Embryonic facial prominence (tissue), 1 donor: ENCODE measurements around the gene UBR3.
"Not testable (repeated sequence)": the region's sequence is repeated elsewhere in the genome, so short reads cannot be mapped to it uniquely, and the experiment has no call there.

Source experiments
- DNase-seq: peaks from one replicate; pipeline ENCODE4 v3.0.0-alpha.2; 2016; ENCODE audit errors: extremely low spot score

UBR3 gene

GRCh38 chr2:170113168-170113894 lies 286.1 kb downstream of the UBR3 start:
- no peak for DNase-seq

DNA sequence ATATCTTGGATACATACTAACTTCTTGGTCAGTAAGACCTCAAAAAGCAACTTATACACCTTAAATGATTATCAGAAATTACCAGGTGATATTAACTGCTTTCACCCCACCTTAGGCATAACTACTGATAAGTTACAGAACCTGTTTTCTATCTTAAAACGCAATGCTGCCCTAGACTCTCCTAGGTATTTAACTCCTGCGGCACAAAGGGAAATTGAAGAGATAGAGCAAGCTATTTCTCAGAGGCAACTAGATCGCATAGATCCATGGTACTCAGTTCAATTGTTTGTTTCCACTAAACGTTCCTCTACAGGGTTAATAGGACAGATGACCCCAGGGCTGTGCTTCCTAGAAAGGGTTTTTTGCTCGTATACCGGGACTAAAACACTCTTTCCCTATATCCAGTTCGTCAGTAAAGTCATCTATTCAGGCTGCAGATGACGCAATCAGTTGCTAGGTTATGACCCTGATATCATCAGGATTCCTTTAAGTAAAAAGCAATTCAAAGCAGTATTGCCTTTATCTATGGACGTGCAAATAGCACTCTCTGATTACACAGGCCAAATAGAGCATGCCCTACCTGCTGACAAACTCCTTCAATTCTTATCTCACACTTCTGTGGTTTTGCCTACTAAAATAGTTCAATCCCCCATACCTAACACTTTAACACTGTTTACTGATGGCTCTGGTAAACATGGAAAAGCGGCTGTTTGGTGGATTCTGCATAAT lies 288.4 kb downstream of the UBR3 start:
- no peak for DNase-seq

- DNase-seq: no peak
Measured at GRCh38 chr2:170118641-170119040, 291.4 kb downstream of the UBR3 start.

- DNase-seq: not testable (repeated sequence)
Measured at GRCh38 chr2:170119326-170119725, 292.1 kb downstream of the UBR3 start.

GRCh38 chr2:170121689-170122088 lies 294.4 kb downstream of the UBR3 start:
- DNase-seq: no peak

DNA sequence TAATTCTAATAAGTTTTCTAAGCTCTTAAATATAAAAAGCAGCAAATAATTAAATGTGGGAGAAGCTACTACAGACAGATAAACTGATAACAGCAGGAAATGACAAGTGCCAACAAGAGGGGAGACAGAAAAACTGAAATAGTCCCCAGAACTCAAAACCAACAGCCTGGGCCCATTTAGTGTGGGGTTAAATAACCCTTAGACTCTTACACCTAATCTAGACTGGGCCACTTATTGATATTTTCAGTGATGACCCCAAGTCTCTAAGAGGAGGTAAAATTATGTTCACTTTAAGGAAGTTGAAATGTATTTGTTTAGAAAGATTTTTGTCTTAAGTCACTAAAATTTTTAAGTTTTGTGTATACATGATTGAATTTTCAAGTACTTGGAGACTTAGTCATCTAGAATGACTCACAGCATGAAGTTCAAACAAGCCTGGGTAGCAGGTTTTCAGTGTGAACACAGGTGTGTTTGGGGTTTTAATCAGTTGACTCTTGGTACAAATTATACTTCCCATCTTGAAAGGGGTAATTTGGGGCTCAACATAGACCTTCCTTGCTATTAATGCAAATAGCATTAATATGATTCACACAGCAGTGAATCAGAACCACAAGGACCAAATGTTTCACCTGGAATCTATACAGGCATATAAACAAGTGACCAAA lies 295.8 kb downstream of the UBR3 start:
- DNase-seq: no peak

GRCh38 chr2:170123593-170123992 lies 296.3 kb downstream of the UBR3 start:
- DNase-seq: no peak

DNA sequence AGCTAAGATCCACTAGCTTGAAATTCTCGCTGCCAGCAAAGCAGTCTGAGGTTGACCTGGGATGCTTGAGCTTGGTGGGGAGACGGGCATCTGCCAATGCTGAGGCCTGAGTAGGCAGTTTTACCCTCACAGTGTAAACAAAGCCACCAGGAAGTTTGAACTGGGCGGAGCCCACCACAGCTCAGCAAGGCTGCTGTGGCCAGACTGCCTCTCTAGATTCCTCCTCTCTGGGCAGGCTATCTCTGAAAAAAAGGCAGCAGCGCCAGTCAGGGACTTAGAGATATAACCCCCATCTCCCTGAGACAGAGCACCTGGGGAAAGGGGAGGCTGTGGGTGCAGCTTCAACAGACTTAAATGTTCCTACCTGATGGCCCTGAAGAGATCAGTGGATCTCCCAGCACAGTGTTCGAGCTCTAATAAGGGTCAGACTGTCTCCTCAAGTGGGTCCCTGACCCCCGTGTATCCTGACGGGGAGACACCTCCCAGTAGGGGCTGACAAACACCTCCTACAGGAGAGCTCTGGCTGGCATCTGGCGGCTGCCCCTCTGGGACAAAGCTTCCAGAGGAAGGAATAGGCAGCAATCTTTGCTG lies 299.0 kb downstream of the UBR3 start:
- not testable (repeated sequence) for DNase-seq
